Neural cell (in vitro differentiated cells): ENCODE data around the gene MAB21L4. TPM values are rescaled to one million over a fixed set of nuclear protein-coding genes. Genes with fewer than 3 reads are reported as not detected.

ENCODE experiments used
- H2AFZ ChIP-seq: fragments of 200-600, 300-800 bp; sonication (generic), shearing (Covaris generic); 2 replicates; pipeline ENCODE4 v1.6.0; 2014; ENCODE audit warnings: low read depth, mild to moderate bottlenecking, antibody characterized with exemption, low read length, moderate library complexity
- H3F3A ChIP-seq: fragments of 200-600 bp; shearing (Covaris generic); 2 replicates; pipeline ENCODE4 v1.6.1; 2016; ENCODE audit warnings: mild to moderate bottlenecking, moderate library complexity, mixed read lengths, antibody characterized with exemption, low read length; ENCODE audit not compliant: insufficient read depth, poor library complexity, severe bottlenecking
- H3K27ac ChIP-seq: fragments of 200-600, 300-800 bp; sonication (generic), shearing (Covaris generic); 2 replicates; pipeline ENCODE4 v1.5.1; 2014; ENCODE audit warnings: mild to moderate bottlenecking, low read length, moderate library complexity
- H3K27me3 ChIP-seq: fragments of 300-800, 200-600 bp; sonication (generic), shearing (Covaris generic); 2 replicates; pipeline ENCODE4 v1.6.0; 2014; ENCODE audit warnings: mild to moderate bottlenecking, low read depth, low read length, moderate library complexity; ENCODE audit not compliant: insufficient read depth
- H3K36me3 ChIP-seq: fragments of 300-800, 200-600 bp; sonication (generic), shearing (Covaris generic); 2 replicates; pipeline ENCODE4 v1.5.1; 2014; ENCODE audit warnings: mild to moderate bottlenecking, antibody characterized with exemption, low read length, moderate library complexity; ENCODE audit not compliant: insufficient read depth
- H3K4me2 ChIP-seq: fragments of 300-800, 200-600 bp; sonication (generic), shearing (Covaris generic); 2 replicates; pipeline ENCODE4 v1.6.0; 2014; ENCODE audit warnings: mild to moderate bottlenecking, low read length
- H3K4me3 ChIP-seq: fragments of 300-800, 200-600 bp; sonication (generic), shearing (Covaris generic); 2 replicates; pipeline ENCODE4 v1.5.1; 2014; ENCODE audit warnings: mild to moderate bottlenecking, low read length, moderate library complexity
- H3K79me2 ChIP-seq: fragments of 200-600 bp; shearing (Covaris generic); replicated peaks from 2 replicates; pipeline ENCODE4 v1.6.0; 2014; ENCODE audit warnings: mild to moderate bottlenecking, low read length, moderate library complexity; ENCODE audit not compliant: insufficient read depth
- H3K9ac ChIP-seq: fragments of 300-800, 200-600 bp; sonication (generic), shearing (Covaris generic); 2 replicates; pipeline ENCODE4 v1.6.1; 2016; ENCODE audit warnings: mild to moderate bottlenecking, low read length, mixed read lengths
- H3K9me2 ChIP-seq: fragments of 200-600 bp; shearing (Covaris generic); 2 replicates; pipeline ENCODE4 v1.6.1; 2016; ENCODE audit warnings: mild to moderate bottlenecking, low read length, mixed read lengths; ENCODE audit not compliant: insufficient read depth
- H3K9me3 ChIP-seq: fragments of 200-600, 300-800 bp; sonication (generic), shearing (Covaris generic); 2 replicates; pipeline ENCODE4 v1.6.1; 2016; ENCODE audit warnings: mild to moderate bottlenecking, mixed run types, low read length, moderate library complexity, mixed read lengths
- H4K20me1 ChIP-seq: fragments of 200-600 bp; shearing (Covaris generic); 2 replicates; pipeline ENCODE4 v1.6.1; 2016; ENCODE audit warnings: mild to moderate bottlenecking, mixed run types; ENCODE audit not compliant: insufficient read depth
- EP300 ChIP-seq: fragments of 450-650 bp; conservative IDR thresholded peaks from 2 replicates; pipeline ENCODE4 v1.6.1; 2014; ENCODE audit warnings: antibody characterized with exemption, mild to moderate bottlenecking, moderate library complexity; ENCODE audit not compliant: poor library complexity, severe bottlenecking
- EZH2 ChIP-seq: fragments of 200-600, 300-800 bp; shearing (Covaris generic), sonication (generic); IDR thresholded peaks from 2 replicates; pipeline ENCODE4 v1.6.1; 2014; ENCODE audit warnings: antibody characterized with exemption, low read length, borderline replicate concordance, mild to moderate bottlenecking; ENCODE audit not compliant: insufficient read depth, poor library complexity, severe bottlenecking
- MXI1 ChIP-seq: fragments of 450-650 bp; conservative IDR thresholded peaks from 2 replicates; pipeline ENCODE4 v1.6.1; 2014; ENCODE audit warnings: antibody characterized with exemption, mild to moderate bottlenecking; ENCODE audit not compliant: poor library complexity, severe bottlenecking
- POLR2AphosphoS5 ChIP-seq: IDR thresholded peaks from 2 replicates; pipeline ENCODE4 v1.6.1; 2012
- RAD21 ChIP-seq: fragments of 450-650 bp; conservative IDR thresholded peaks from 2 replicates; pipeline ENCODE4 v1.6.1; 2014; ENCODE audit warnings: antibody characterized with exemption, mild to moderate bottlenecking, moderate library complexity
- SMC3 ChIP-seq: fragments of 450-650 bp; conservative IDR thresholded peaks from 2 replicates; pipeline ENCODE4 v1.6.1; 2014; ENCODE audit warnings: antibody characterized with exemption, mild to moderate bottlenecking, moderate library complexity; ENCODE audit not compliant: poor library complexity
- TAF1 ChIP-seq: IDR thresholded peaks from 2 replicates; pipeline ENCODE4 v1.6.1; 2012; ENCODE audit warnings: low read depth
- polyA plus RNA-seq: library from polyadenylated mRNA; depleted of rRNA; stranded (reverse); fragments of >200 nt; gene quantifications from 2 replicates; pipeline ENCODE4 v1.2.3, GENCODE V29; 2014
- TF ChIP-seq, protein P1 (sequence below): IDR thresholded peaks from 2 replicates; pipeline ENCODE4 v1.6.1; 2012; ENCODE audit warnings: borderline replicate concordance
- TF ChIP-seq, protein P2 (sequence below): fragments of 450-650 bp; IDR thresholded peaks from 2 replicates; pipeline ENCODE4 v1.5.1; 2014; ENCODE audit warnings: antibody characterized with exemption, mild to moderate bottlenecking, moderate library complexity; ENCODE audit not compliant: poor library complexity, severe bottlenecking

Gene MAB21L4
- polyA plus RNA-seq, 1 donor from 2014 or later: not detected

DNA sequence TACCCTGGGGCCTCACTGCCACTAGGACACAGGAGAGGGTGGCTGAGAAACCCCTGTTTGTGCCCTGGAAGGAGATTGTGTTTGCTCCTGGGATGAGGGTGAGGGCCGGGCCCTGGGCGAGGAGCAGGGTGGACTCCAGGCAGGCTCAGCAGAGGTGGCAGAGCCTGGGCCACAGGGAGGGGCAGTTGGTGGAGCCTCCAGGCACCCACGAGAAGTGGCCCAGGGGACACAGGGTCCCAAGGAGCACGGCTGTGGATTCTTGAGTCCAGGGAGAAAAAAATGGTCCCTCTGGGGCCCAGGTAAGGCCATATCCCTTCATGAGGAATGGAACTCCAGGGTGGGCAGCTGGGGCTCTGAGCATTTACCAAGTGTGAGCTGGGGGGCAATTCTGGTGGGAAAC, 8.3 kb downstream of the MAB21L4 start:
- Histone ChIP-seq H4K20me1 (no peaks in the 10 kb centered on the region), H3K9me3 (no peaks in the 10 kb centered on the region), H3F3A (no peaks in the 10 kb centered on the region), H3K27me3 (no peaks in the 10 kb centered on the region), H2AFZ (no peak overlapping the region), H3K9me2 (no peaks in the 10 kb centered on the region), H3K79me2 (no peaks in the 10 kb centered on the region), H3K27ac (no peak overlapping the region), H3K4me2 (no peak overlapping the region), H3K9ac (no peak overlapping the region), H3K36me3 (no peaks in the 10 kb centered on the region), H3K4me3 (no peak overlapping the region)
- TF ChIP-seq MXI1: no peak
- TF ChIP-seq TAF1: no peak
- TF ChIP-seq, protein P1, sequence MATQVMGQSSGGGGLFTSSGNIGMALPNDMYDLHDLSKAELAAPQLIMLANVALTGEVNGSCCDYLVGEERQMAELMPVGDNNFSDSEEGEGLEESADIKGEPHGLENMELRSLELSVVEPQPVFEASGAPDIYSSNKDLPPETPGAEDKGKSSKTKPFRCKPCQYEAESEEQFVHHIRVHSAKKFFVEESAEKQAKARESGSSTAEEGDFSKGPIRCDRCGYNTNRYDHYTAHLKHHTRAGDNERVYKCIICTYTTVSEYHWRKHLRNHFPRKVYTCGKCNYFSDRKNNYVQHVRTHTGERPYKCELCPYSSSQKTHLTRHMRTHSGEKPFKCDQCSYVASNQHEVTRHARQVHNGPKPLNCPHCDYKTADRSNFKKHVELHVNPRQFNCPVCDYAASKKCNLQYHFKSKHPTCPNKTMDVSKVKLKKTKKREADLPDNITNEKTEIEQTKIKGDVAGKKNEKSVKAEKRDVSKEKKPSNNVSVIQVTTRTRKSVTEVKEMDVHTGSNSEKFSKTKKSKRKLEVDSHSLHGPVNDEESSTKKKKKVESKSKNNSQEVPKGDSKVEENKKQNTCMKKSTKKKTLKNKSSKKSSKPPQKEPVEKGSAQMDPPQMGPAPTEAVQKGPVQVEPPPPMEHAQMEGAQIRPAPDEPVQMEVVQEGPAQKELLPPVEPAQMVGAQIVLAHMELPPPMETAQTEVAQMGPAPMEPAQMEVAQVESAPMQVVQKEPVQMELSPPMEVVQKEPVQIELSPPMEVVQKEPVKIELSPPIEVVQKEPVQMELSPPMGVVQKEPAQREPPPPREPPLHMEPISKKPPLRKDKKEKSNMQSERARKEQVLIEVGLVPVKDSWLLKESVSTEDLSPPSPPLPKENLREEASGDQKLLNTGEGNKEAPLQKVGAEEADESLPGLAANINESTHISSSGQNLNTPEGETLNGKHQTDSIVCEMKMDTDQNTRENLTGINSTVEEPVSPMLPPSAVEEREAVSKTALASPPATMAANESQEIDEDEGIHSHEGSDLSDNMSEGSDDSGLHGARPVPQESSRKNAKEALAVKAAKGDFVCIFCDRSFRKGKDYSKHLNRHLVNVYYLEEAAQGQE: no peak
- TF ChIP-seq EP300: no peak
- TF ChIP-seq, protein P2, sequence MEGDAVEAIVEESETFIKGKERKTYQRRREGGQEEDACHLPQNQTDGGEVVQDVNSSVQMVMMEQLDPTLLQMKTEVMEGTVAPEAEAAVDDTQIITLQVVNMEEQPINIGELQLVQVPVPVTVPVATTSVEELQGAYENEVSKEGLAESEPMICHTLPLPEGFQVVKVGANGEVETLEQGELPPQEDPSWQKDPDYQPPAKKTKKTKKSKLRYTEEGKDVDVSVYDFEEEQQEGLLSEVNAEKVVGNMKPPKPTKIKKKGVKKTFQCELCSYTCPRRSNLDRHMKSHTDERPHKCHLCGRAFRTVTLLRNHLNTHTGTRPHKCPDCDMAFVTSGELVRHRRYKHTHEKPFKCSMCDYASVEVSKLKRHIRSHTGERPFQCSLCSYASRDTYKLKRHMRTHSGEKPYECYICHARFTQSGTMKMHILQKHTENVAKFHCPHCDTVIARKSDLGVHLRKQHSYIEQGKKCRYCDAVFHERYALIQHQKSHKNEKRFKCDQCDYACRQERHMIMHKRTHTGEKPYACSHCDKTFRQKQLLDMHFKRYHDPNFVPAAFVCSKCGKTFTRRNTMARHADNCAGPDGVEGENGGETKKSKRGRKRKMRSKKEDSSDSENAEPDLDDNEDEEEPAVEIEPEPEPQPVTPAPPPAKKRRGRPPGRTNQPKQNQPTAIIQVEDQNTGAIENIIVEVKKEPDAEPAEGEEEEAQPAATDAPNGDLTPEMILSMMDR: no peak
- no peak for TF ChIP-seq EZH2
- TF ChIP-seq SMC3: no peak
- TF ChIP-seq RAD21: no peak
- no peak for TF ChIP-seq POLR2AphosphoS5

DNA sequence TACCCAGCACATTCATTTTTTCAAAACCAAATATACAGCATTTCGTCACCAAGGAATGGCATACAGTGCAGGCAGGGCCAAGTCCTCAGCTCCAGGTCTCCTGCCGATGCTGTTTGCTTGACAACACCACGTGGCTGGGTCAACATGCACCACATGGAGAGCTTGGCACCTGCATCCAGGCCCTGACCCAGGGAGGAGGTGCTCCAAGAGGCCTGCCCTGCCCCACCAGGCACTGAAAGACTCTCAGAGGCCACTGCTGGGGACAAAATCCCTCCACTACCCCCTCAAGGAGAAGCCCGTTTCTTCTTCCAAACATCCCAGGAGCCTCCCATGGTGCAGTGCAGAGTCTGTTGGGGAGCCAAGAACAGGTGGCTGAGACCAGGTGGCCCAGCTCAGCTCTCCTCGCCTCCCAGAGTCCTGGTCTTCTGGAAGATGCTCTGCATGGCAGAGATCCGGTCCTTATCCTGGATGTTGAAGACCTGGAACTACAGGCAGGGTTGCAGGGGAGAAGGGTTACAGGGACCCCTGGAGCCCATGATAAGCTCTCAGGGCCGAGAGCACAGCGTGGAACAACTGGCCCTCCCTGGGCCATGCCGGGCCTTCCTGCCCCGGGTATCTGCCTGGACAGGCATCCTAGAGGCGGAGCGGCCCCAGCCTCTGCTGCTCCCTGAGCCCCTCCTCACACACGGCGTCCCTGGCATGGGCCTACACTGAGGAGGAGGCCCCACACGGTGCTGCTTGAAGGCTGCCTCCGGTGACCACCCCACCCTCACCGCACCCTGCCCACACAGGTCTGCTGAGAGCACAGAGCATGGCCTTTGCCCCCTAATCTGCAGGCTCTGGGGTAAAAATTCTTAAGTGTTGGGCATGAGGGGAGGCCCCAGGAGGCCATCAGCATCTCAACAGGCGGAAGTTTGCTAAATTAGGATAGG, 9.0 kb downstream of the MAB21L4 start:
- no peak overlapping the region for H3K4me3 ChIP-seq
- no peak overlapping the region for H3K9ac ChIP-seq
- H3K27ac ChIP-seq: no peak overlapping the region
- no peaks in the 10 kb centered on the region for H3K9me2 ChIP-seq
- no peaks in the 10 kb centered on the region for H3F3A ChIP-seq
- no peaks in the 10 kb centered on the region for H4K20me1 ChIP-seq
- H3K9me3 ChIP-seq: no peaks in the 10 kb centered on the region
- no peak overlapping the region for H2AFZ ChIP-seq
- H3K36me3 ChIP-seq: no peaks in the 10 kb centered on the region
- no peaks in the 10 kb centered on the region for H3K27me3 ChIP-seq
- H3K79me2 ChIP-seq: no peaks in the 10 kb centered on the region
- H3K4me2 ChIP-seq: no peak overlapping the region
- TF ChIP-seq TAF1 (no peak), POLR2AphosphoS5 (no peak), MXI1 (no peak), EP300 (no peak), RAD21 (no peak), EZH2 (no peak), SMC3 (no peak)
- TF ChIP-seq, protein P2: no peak
- TF ChIP-seq, protein P1: no peak
